ENCODE measurements around the gene ATP1A2. TPM values are rescaled to one million over a fixed set of nuclear protein-coding genes. Genes with fewer than 3 reads are reported as not detected.

The ATP1A2 gene
- total RNA-seq, 1 experiment from 2014 or later: 23.2 TPM

DNA sequence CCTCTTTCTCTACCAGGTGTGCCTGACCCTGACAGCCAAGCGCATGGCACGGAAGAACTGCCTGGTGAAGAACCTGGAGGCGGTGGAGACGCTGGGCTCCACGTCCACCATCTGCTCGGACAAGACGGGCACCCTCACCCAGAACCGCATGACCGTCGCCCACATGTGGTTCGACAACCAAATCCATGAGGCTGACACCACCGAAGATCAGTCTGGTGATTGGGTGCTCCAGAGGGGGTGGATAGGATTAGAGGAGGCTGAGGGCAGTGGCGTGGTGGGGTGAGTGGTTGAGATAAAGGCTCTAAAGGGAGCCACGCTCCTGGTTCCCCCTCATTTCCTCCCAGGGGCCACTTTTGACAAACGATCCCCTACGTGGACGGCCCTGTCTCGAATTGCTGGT, 13.1 kb downstream of the ATP1A2 start:
- TF ChIP-seq FOXK1 (CRISPR knock-in tag; IDR thresholded peaks at IDR 0.05): no peak
- TF ChIP-seq ZNF416 (CRISPR knock-in tag; IDR thresholded peaks at IDR 0.05): no peak
- TF ChIP-seq, protein P1, sequence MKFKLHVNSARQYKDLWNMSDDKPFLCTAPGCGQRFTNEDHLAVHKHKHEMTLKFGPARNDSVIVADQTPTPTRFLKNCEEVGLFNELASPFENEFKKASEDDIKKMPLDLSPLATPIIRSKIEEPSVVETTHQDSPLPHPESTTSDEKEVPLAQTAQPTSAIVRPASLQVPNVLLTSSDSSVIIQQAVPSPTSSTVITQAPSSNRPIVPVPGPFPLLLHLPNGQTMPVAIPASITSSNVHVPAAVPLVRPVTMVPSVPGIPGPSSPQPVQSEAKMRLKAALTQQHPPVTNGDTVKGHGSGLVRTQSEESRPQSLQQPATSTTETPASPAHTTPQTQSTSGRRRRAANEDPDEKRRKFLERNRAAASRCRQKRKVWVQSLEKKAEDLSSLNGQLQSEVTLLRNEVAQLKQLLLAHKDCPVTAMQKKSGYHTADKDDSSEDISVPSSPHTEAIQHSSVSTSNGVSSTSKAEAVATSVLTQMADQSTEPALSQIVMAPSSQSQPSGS (CRISPR knock-in tag; IDR thresholded peaks at IDR 0.05; ENCODE audit: borderline replicate concordance, low read depth): no peak
- no peaks in the 10 kb centered on the region for H3K9me3 Mint-ChIP-seq
- peaks cover 44% of the 10 kb centered on the region for H3K36me3 Mint-ChIP-seq
- ATAC-seq (no peak), DNase-seq (ENCODE audit: low spot score) (no peak)
- ChIA-PET CTCF (interaction anchor here (1.3 to 2.2 kb wide), 2 partner anchors 25 to 123 kb away, joined by 3 to 7 read pairs; no protein-coding TSS in a partner anchor), POLR2A (no interaction called here)
- no peaks in the 10 kb centered on the region for H3K27me3 Mint-ChIP-seq (ENCODE audit: low read depth)
- peaks cover 12% of the 10 kb centered on the region for H3K4me1 Mint-ChIP-seq
- no peak overlapping the region for H3K4me3 Mint-ChIP-seq
- H3K27ac Mint-ChIP-seq: no peak overlapping the region

DNA sequence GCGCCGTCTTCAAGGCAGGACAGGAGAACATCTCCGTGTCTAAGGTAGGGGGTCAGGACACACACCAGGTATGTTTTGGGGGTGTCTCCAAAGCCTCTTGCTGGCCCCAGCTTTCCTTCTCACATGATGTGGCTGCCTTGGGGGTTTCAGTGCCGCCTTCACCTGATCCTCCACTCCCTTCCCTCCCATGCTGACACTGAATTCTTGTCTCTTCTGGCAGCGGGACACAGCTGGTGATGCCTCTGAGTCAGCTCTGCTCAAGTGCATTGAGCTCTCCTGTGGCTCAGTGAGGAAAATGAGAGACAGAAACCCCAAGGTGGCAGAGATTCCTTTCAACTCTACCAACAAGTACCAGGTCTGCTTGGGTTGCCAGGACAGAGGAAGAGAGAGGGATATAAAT, 13.5 kb downstream of the ATP1A2 start:
- Mint-ChIP-seq H3K9me3 (no peaks in the 10 kb centered on the region), H3K27ac (no peak overlapping the region), H3K4me1 (peaks cover 10% of the 10 kb centered on the region), H3K36me3 (peaks cover 40% of the 10 kb centered on the region), H3K27me3 (ENCODE audit: low read depth) (no peaks in the 10 kb centered on the region), H3K4me3 (no peak overlapping the region)
- ATAC-seq (no peak), DNase-seq (ENCODE audit: low spot score) (no peak)
- POLR2A ChIA-PET: no interaction called here
- CTCF ChIA-PET: interaction anchor here (1.8 to 2.2 kb wide), 2 partner anchors 33 to 123 kb away, joined by 4 to 7 read pairs; no protein-coding TSS in a partner anchor
- no peak for TF ChIP-seq SMAD4 (CRISPR knock-in tag; IDR thresholded peaks at IDR 0.05)
- no peak for TF ChIP-seq ZNF263 (CRISPR knock-in tag; IDR thresholded peaks at IDR 0.05; ENCODE audit: low read depth)
- TF ChIP-seq, protein P1 (CRISPR knock-in tag; IDR thresholded peaks at IDR 0.05; ENCODE audit: borderline replicate concordance, low read depth): no peak
- TF ChIP-seq, protein P2, sequence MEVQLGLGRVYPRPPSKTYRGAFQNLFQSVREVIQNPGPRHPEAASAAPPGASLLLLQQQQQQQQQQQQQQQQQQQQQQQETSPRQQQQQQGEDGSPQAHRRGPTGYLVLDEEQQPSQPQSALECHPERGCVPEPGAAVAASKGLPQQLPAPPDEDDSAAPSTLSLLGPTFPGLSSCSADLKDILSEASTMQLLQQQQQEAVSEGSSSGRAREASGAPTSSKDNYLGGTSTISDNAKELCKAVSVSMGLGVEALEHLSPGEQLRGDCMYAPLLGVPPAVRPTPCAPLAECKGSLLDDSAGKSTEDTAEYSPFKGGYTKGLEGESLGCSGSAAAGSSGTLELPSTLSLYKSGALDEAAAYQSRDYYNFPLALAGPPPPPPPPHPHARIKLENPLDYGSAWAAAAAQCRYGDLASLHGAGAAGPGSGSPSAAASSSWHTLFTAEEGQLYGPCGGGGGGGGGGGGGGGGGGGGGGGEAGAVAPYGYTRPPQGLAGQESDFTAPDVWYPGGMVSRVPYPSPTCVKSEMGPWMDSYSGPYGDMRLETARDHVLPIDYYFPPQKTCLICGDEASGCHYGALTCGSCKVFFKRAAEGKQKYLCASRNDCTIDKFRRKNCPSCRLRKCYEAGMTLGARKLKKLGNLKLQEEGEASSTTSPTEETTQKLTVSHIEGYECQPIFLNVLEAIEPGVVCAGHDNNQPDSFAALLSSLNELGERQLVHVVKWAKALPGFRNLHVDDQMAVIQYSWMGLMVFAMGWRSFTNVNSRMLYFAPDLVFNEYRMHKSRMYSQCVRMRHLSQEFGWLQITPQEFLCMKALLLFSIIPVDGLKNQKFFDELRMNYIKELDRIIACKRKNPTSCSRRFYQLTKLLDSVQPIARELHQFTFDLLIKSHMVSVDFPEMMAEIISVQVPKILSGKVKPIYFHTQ (CRISPR knock-in tag; IDR thresholded peaks at IDR 0.05): no peak
- TF ChIP-seq, protein P3, sequence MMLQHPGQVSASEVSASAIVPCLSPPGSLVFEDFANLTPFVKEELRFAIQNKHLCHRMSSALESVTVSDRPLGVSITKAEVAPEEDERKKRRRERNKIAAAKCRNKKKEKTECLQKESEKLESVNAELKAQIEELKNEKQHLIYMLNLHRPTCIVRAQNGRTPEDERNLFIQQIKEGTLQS (CRISPR knock-in tag; conservative IDR thresholded peaks at IDR 0.05): no peak
- TF ChIP-seq, protein P4, sequence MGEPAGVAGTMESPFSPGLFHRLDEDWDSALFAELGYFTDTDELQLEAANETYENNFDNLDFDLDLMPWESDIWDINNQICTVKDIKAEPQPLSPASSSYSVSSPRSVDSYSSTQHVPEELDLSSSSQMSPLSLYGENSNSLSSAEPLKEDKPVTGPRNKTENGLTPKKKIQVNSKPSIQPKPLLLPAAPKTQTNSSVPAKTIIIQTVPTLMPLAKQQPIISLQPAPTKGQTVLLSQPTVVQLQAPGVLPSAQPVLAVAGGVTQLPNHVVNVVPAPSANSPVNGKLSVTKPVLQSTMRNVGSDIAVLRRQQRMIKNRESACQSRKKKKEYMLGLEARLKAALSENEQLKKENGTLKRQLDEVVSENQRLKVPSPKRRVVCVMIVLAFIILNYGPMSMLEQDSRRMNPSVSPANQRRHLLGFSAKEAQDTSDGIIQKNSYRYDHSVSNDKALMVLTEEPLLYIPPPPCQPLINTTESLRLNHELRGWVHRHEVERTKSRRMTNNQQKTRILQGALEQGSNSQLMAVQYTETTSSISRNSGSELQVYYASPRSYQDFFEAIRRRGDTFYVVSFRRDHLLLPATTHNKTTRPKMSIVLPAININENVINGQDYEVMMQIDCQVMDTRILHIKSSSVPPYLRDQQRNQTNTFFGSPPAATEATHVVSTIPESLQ (CRISPR knock-in tag; IDR thresholded peaks at IDR 0.05): no peak
- no peak for TF ChIP-seq RORB (CRISPR knock-in tag; IDR thresholded peaks at IDR 0.05)
- no peak for TF ChIP-seq TEAD4 (CRISPR knock-in tag; IDR thresholded peaks at IDR 0.05)
- TF ChIP-seq, protein P5, sequence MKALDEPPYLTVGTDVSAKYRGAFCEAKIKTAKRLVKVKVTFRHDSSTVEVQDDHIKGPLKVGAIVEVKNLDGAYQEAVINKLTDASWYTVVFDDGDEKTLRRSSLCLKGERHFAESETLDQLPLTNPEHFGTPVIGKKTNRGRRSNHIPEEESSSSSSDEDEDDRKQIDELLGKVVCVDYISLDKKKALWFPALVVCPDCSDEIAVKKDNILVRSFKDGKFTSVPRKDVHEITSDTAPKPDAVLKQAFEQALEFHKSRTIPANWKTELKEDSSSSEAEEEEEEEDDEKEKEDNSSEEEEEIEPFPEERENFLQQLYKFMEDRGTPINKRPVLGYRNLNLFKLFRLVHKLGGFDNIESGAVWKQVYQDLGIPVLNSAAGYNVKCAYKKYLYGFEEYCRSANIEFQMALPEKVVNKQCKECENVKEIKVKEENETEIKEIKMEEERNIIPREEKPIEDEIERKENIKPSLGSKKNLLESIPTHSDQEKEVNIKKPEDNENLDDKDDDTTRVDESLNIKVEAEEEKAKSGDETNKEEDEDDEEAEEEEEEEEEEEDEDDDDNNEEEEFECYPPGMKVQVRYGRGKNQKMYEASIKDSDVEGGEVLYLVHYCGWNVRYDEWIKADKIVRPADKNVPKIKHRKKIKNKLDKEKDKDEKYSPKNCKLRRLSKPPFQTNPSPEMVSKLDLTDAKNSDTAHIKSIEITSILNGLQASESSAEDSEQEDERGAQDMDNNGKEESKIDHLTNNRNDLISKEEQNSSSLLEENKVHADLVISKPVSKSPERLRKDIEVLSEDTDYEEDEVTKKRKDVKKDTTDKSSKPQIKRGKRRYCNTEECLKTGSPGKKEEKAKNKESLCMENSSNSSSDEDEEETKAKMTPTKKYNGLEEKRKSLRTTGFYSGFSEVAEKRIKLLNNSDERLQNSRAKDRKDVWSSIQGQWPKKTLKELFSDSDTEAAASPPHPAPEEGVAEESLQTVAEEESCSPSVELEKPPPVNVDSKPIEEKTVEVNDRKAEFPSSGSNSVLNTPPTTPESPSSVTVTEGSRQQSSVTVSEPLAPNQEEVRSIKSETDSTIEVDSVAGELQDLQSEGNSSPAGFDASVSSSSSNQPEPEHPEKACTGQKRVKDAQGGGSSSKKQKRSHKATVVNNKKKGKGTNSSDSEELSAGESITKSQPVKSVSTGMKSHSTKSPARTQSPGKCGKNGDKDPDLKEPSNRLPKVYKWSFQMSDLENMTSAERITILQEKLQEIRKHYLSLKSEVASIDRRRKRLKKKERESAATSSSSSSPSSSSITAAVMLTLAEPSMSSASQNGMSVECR (CRISPR knock-in tag; IDR thresholded peaks at IDR 0.05; ENCODE audit: borderline replicate concordance): no peak
- TF ChIP-seq NR2C2 (CRISPR knock-in tag; IDR thresholded peaks at IDR 0.05): no peak
- TF ChIP-seq, protein P6, sequence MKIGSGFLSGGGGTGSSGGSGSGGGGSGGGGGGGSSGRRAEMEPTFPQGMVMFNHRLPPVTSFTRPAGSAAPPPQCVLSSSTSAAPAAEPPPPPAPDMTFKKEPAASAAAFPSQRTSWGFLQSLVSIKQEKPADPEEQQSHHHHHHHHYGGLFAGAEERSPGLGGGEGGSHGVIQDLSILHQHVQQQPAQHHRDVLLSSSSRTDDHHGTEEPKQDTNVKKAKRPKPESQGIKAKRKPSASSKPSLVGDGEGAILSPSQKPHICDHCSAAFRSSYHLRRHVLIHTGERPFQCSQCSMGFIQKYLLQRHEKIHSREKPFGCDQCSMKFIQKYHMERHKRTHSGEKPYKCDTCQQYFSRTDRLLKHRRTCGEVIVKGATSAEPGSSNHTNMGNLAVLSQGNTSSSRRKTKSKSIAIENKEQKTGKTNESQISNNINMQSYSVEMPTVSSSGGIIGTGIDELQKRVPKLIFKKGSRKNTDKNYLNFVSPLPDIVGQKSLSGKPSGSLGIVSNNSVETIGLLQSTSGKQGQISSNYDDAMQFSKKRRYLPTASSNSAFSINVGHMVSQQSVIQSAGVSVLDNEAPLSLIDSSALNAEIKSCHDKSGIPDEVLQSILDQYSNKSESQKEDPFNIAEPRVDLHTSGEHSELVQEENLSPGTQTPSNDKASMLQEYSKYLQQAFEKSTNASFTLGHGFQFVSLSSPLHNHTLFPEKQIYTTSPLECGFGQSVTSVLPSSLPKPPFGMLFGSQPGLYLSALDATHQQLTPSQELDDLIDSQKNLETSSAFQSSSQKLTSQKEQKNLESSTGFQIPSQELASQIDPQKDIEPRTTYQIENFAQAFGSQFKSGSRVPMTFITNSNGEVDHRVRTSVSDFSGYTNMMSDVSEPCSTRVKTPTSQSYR (CRISPR knock-in tag; IDR thresholded peaks at IDR 0.05): no peak
- TF ChIP-seq, protein P7, sequence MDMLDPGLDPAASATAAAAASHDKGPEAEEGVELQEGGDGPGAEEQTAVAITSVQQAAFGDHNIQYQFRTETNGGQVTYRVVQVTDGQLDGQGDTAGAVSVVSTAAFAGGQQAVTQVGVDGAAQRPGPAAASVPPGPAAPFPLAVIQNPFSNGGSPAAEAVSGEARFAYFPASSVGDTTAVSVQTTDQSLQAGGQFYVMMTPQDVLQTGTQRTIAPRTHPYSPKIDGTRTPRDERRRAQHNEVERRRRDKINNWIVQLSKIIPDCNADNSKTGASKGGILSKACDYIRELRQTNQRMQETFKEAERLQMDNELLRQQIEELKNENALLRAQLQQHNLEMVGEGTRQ (CRISPR knock-in tag; IDR thresholded peaks at IDR 0.05): no peak

All from WTC11 (cell line).